OCI-LY7 (cell line): ENCODE results near the gene CPA1. TPM values are rescaled to one million over a fixed set of nuclear protein-coding genes. Genes with fewer than 3 reads are reported as not detected.

ENCODE experiments used
- BruUV-seq: library from RNA; stranded (reverse); fragments of 400-500 nt; replicated peaks from 2 replicates; lab custom pipeline; 2021; lab: Mats Ljungman, UMichigan
- CTCF ChIA-PET: fragments of 300-600 bp; sonication (Branson Sonifier 250); formaldehyde crosslinking; loops from one replicate; lab custom pipeline; 2022; ENCODE audit warnings: antibody characterized with exemption; ENCODE audit not compliant: unreplicated experiment; lab: Charles Lee
- POLR2A ChIA-PET: fragments of 300-600 bp; sonication (Branson Sonifier 250); formaldehyde crosslinking; loops from one replicate; lab custom pipeline; 2022; ENCODE audit warnings: antibody characterized with exemption; lab: Charles Lee
- DNase-seq: peaks from one replicate; pipeline ENCODE4 v3.0.0-alpha.2; 2015; ENCODE audit warnings: low spot score
- H2AFZ ChIP-seq: fragments of 200-600 bp; sonication (generic), shearing (Covaris generic); 2 replicates; pipeline ENCODE4 v1.6.1; 2014; ENCODE audit warnings: mild to moderate bottlenecking, antibody characterized with exemption, low read length, moderate library complexity
- H3K27ac ChIP-seq: fragments of 200-600 bp; sonication (generic); 2 replicates; pipeline ENCODE4 v1.5.1; 2014; ENCODE audit warnings: mixed run types, low read depth, mild to moderate bottlenecking, moderate library complexity, low read length, inconsistent platforms; ENCODE audit not compliant: poor library complexity, severe bottlenecking
- H3K36me3 ChIP-seq: fragments of 200-600 bp; sonication (generic); 2 replicates; pipeline ENCODE4 v1.6.1; 2014; ENCODE audit warnings: mild to moderate bottlenecking, antibody characterized with exemption, low read length, moderate library complexity, mixed read lengths; ENCODE audit not compliant: insufficient read depth
- H3K4me1 ChIP-seq: fragments of 200-600 bp; sonication (generic); 2 replicates; pipeline ENCODE4 v1.5.1; 2014; ENCODE audit warnings: mild to moderate bottlenecking, low read length; ENCODE audit not compliant: insufficient read depth, poor library complexity, severe bottlenecking
- H3K4me2 ChIP-seq: fragments of 200-600 bp; sonication (generic); 2 replicates; pipeline ENCODE4 v1.6.1; 2014; ENCODE audit warnings: mild to moderate bottlenecking, low read length
- H3K4me3 ChIP-seq: fragments of 200-600 bp; sonication (generic); 2 replicates; pipeline ENCODE4 v1.5.1; 2014; ENCODE audit warnings: mild to moderate bottlenecking, low read depth, low read length; ENCODE audit not compliant: poor library complexity, severe bottlenecking
- H3K79me2 ChIP-seq: fragments of 200-600 bp; sonication (generic); 2 replicates; pipeline ENCODE4 v1.6.1; 2016; ENCODE audit warnings: low read depth, mild to moderate bottlenecking, low read length, moderate library complexity, mixed read lengths; ENCODE audit not compliant: insufficient read depth
- H3K9me2 ChIP-seq: fragments of 200-600 bp; sonication (generic); 2 replicates; pipeline ENCODE4 v1.6.1; 2016; ENCODE audit warnings: mild to moderate bottlenecking, low read length, mixed read lengths; ENCODE audit not compliant: insufficient read depth
- H3K9me3 ChIP-seq: fragments of 200-600 bp; sonication (generic); 2 replicates; pipeline ENCODE4 v1.6.1; 2014; ENCODE audit warnings: mild to moderate bottlenecking, mixed run types, low read length, mixed read lengths
- H4K20me1 ChIP-seq: fragments of 200-600 bp; sonication (generic); 2 replicates; pipeline ENCODE4 v1.6.1; 2014; ENCODE audit warnings: mild to moderate bottlenecking, antibody characterized with exemption, low read length, moderate library complexity, mixed read lengths; ENCODE audit not compliant: insufficient read depth
- CTCF ChIP-seq: fragments of 200-600 bp; sonication (generic); conservative IDR thresholded peaks from 2 replicates; pipeline ENCODE4 v1.5.1; 2014; ENCODE audit warnings: mild to moderate bottlenecking, antibody characterized with exemption, low read length, moderate library complexity, mixed read lengths
- EZH2phosphoT487 ChIP-seq: fragments of 200-600 bp; sonication (generic); IDR thresholded peaks from 2 replicates; pipeline ENCODE4 v1.6.1; 2018; ENCODE audit warnings: low read depth, borderline replicate concordance, mild to moderate bottlenecking, mixed run types, antibody characterized with exemption, low read length, moderate library complexity, mixed read lengths
- intact Hi-C: fragments of 100-400 bp; cut with micrococcal nuclease; formaldehyde crosslinking; loops from one replicate; pipeline ENCODE4 v1.10.0; 2022; ENCODE audit not compliant: unreplicated experiment
- total RNA-seq, 2 experiments: library from RNA; depleted of rRNA in 1 of 2; stranded (reverse); fragments of >200 nt in 1 of 2; shearing (Covaris generic) in 1 of 2; gene quantifications; 2 replicates each; pipeline ENCODE4 v1.2.3, GENCODE V29; 2014 to 2022

Gene CPA1
- total RNA-seq, 2 experiments from 2014 or later: not detected

GRCh38 chr7:130400120-130400572, 19.9 kb downstream of the CPA1 start:
- ChIA-PET CTCF (no interaction called here), POLR2A (interaction anchor here (0.5 kb wide), 1 partner anchor 271 kb away, joined by 3 read pairs; no protein-coding TSS in a partner anchor)
- no peak overlapping the region for H2AFZ ChIP-seq
- intact Hi-C loops: no loop called here
- peaks cover 15% of the 10 kb centered on the region for H3K36me3 ChIP-seq
- TF ChIP-seq CTCF (no peak), EZH2phosphoT487 (no peak)
- H3K4me2 ChIP-seq: no peak overlapping the region
- H3K79me2 ChIP-seq: no peaks in the 10 kb centered on the region
- BruUV-seq: no TSS peak
- DNase-seq: no peak
- no peaks in the 10 kb centered on the region for H3K9me3 ChIP-seq
- no peaks in the 10 kb centered on the region for H4K20me1 ChIP-seq
- H3K27ac ChIP-seq: no peak overlapping the region
- no peak overlapping the region for H3K4me3 ChIP-seq
- H3K4me1 ChIP-seq: no peaks in the 10 kb centered on the region
- no peaks in the 10 kb centered on the region for H3K9me2 ChIP-seq

- intact Hi-C loops: no loop called here
- no peaks in the 10 kb centered on the region for H4K20me1 ChIP-seq
- no peak overlapping the region for H2AFZ ChIP-seq
- no peaks in the 10 kb centered on the region for H3K4me1 ChIP-seq
- no peaks in the 10 kb centered on the region for H3K9me2 ChIP-seq
- ChIA-PET POLR2A (no interaction called here), CTCF (no interaction called here)
- no peak overlapping the region for H3K27ac ChIP-seq
- H3K4me2 ChIP-seq: no peak overlapping the region
- H3K79me2 ChIP-seq: no peaks in the 10 kb centered on the region
- DNase-seq: no peak
- no peak for TF ChIP-seq CTCF
- TF ChIP-seq EZH2phosphoT487: no peak
- no TSS peak for BruUV-seq
- no peak overlapping the region for H3K4me3 ChIP-seq
- peaks cover 15% of the 10 kb centered on the region for H3K36me3 ChIP-seq
- no peaks in the 10 kb centered on the region for H3K9me3 ChIP-seq
These were observed 20.8 kb downstream of the CPA1 start for GRCh38 chr7:130401101-130401500.

DNA sequence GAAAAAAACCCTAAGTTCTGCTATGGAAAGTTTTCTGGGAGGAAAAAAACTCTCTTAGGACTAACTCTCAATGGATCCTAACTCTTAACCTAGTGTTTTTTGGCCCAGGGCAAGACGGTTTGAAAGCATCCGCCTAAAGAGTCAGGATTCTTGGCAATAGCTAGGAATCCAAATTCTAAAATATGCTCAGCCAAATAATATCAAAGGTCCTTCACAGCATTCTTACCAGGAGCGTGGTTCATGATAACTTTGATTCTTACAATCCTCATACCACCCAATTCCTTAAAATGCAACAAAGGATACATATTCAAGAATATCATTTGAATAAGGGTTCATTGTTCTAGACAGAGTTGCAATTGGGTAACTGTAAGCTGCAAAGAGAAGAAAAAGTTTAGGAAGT, 21.3 kb downstream of the CPA1 start:
- intact Hi-C loops: no loop called here
- H3K4me2 ChIP-seq: no peak overlapping the region
- no peak overlapping the region for H3K27ac ChIP-seq
- no peak for TF ChIP-seq CTCF
- no peak for TF ChIP-seq EZH2phosphoT487
- ChIA-PET POLR2A (interaction anchor here (0.9 kb wide), 2 partner anchors 9 to 11 kb away, joined by 3 read pairs; no protein-coding TSS in a partner anchor), CTCF (no interaction called here)
- no TSS peak for BruUV-seq
- H3K9me2 ChIP-seq: no peaks in the 10 kb centered on the region
- no peaks in the 10 kb centered on the region for H3K9me3 ChIP-seq
- peaks cover 15% of the 10 kb centered on the region for H3K36me3 ChIP-seq
- H4K20me1 ChIP-seq: no peaks in the 10 kb centered on the region
- H3K4me1 ChIP-seq: no peaks in the 10 kb centered on the region
- no peak overlapping the region for H2AFZ ChIP-seq
- H3K79me2 ChIP-seq: no peaks in the 10 kb centered on the region
- no peak for DNase-seq
- H3K4me3 ChIP-seq: no peak overlapping the region
